ENCODE data around the gene MEGF6.
"Not testable (repeated sequence)": the region's sequence is repeated elsewhere in the genome, so short reads cannot be mapped to it uniquely, and the experiment has no call there.

The MEGF6 gene

GRCh38 chr1:3593334-3593733, 18.0 kb downstream of the MEGF6 start:
- DNase-seq, result no peak
- ATAC-seq, result no peak

- peak; percentile 26 for DNase-seq
- ATAC-seq, result no peak
Observed at GRCh38 chr1:3590951-3591865, 20.1 kb downstream of the MEGF6 start.

- ATAC-seq, result no peak
- DNase-seq, result no peak
Observed at GRCh38 chr1:3590139-3590763, 21.1 kb downstream of the MEGF6 start.

GRCh38 chr1:3588395-3588794, 22.9 kb downstream of the MEGF6 start:
- ATAC-seq (no peak), DNase-seq (no peak)

GRCh38 chr1:3586986-3587759, 24.1 kb downstream of the MEGF6 start:
- DNase-seq, result no peak
- ATAC-seq, result no peak

- ATAC-seq, result no peak
- no peak for DNase-seq
Observed at GRCh38 chr1:3585940-3586568, 25.3 kb downstream of the MEGF6 start.

- ATAC-seq, DNase-seq: not testable (repeated sequence)
Observed at GRCh38 chr1:3585353-3585868, 25.9 kb downstream of the MEGF6 start.

- peak; percentile 34 for ATAC-seq
Observed at GRCh38 chr1:3584915-3585314, 26.4 kb downstream of the MEGF6 start.

GRCh38 chr1:3583751-3584150, 27.6 kb downstream of the MEGF6 start:
- not testable (repeated sequence) for ATAC-seq, DNase-seq

More at GRCh38 chr1:3584915-3585314, 26.4 kb downstream of the MEGF6 start:
- peak; percentile 22 for DNase-seq

- no peak for DNase-seq
- no peak for ATAC-seq
Observed at GRCh38 chr1:3581296-3582036, 29.8 kb downstream of the MEGF6 start.

- ATAC-seq (no peak), DNase-seq (no peak)
Observed at GRCh38 chr1:3580231-3580630, 31.1 kb downstream of the MEGF6 start.

GRCh38 chr1:3579626-3580025, 31.7 kb downstream of the MEGF6 start:
- no peak for ATAC-seq
- DNase-seq, result no peak

- DNase-seq (no peak), ATAC-seq (no peak)
Observed at GRCh38 chr1:3578906-3579305, 32.4 kb downstream of the MEGF6 start.

GRCh38 chr1:3578433-3578805, 32.9 kb downstream of the MEGF6 start:
- no peak for ATAC-seq

GRCh38 chr1:3577711-3578432, 33.4 kb downstream of the MEGF6 start:
- DNase-seq, result no peak
- ATAC-seq, result no peak

More at GRCh38 chr1:3578433-3578805, 32.9 kb downstream of the MEGF6 start:
- DNase-seq, result no peak

- DNase-seq (no peak), ATAC-seq (no peak)
Observed at GRCh38 chr1:3577300-3577699, 34.0 kb downstream of the MEGF6 start.

- no peak for DNase-seq
- ATAC-seq, result no peak
Observed at GRCh38 chr1:3575993-3576392, 35.3 kb downstream of the MEGF6 start.

GRCh38 chr1:3575515-3575914, 35.8 kb downstream of the MEGF6 start:
- ATAC-seq, result not testable (repeated sequence)

GRCh38 chr1:3573500-3573899, 37.8 kb downstream of the MEGF6 start:
- DNase-seq, result no peak
- ATAC-seq, result no peak

More at GRCh38 chr1:3575515-3575914, 35.8 kb downstream of the MEGF6 start:
- DNase-seq, result not testable (repeated sequence)

- not testable (repeated sequence) for ATAC-seq, DNase-seq
Observed at GRCh38 chr1:3572638-3573037, 38.7 kb downstream of the MEGF6 start.

Measured in stimulated activated naive CD8-positive, alpha-beta T cell treated with anti-CD3 and anti-CD28 coated beads, Interleukin-15, Interleukin-2, amounts not matched to agents 100 U/mL and 50 U/mL, for 24 hours (primary cell).